NCI-H510A treated with DMSO at 0.1 percent for 48 hours (cell line): ENCODE data around the gene RBM4.

Experiments used
- DNase-seq: peaks from one replicate; lab custom pipeline; 2025; lab: John Stamatoyannopoulos, UW

Gene RBM4

DNA sequence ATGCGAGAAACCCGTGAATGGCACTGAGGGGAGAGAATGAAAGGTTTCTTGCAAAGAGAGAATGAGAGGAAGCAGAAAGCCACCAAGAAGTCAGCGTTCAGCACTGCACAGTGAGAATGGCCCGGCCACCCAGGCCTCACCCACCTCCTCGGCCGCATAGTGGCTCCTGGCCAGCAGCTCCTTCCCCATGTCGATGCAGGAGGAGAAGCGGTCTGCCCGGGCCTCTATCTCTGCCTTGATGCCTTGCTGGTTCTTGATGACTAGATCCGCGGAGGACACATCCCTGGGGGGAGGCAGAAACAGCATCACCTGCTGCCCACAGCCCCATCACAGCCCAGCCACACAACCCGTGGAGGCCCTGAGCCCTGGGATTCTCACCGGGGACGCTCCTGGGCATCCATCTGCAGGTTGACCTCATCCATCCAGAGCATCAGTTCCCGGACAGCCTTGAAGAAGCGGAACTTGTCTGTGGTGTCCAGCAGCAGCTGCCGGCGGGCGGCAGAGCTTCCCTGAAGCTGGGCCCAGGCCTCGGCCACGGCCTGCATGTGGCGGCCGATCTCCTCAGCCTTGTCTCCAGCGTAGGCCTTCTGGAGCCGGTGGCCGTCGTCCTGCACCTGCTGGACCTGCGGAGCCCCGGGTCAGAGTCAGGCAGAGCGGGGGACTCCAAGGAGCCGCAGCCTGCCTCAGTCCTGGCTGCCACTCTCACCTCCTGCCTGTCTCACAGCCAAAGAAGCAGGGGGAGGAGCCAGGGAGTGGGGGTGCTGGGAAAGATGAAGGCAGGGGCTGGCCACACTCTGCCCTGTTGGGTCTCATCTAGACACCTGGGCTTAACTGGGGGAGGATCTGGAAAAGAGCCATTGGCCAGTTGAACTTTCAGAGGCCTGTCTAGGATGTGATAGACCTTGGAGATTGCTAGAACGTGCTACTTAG lies 51.4 kb downstream of the RBM4 start:
- DNase-seq, result no peak

DNA sequence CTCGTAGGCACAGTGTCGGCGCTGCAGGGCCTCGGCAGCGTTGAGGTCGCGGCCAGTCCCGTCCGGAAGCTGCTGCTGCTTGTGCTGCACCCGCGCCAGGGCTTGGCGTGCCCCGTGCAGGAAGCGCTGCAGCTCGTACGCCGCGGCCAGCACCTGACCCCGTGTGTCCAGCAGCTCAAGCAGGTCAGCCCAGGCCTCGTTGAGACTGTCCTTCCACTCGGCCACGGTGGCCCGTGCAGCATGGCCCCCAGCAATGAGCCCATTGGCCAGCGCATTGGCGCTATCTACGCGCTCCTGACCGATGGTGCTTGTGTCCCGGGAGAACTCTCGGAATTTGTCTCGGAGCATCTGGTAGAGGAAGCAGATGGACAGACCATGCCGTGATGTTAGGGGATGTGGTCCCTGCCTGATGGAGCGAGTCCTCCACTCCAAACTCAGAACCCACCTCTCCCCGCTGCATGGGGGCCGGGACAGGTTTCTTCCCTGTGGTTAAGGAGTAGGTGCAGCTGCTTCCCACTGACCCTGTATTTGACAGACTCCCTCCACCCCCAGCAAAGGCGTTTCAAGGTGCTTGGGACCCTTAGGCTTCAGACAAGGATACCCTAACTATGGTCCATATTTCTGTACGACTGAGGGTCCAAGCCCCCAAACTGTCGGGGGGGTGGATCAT lies 52.9 kb downstream of the RBM4 start:
- DNase-seq, result no peak

DNA sequence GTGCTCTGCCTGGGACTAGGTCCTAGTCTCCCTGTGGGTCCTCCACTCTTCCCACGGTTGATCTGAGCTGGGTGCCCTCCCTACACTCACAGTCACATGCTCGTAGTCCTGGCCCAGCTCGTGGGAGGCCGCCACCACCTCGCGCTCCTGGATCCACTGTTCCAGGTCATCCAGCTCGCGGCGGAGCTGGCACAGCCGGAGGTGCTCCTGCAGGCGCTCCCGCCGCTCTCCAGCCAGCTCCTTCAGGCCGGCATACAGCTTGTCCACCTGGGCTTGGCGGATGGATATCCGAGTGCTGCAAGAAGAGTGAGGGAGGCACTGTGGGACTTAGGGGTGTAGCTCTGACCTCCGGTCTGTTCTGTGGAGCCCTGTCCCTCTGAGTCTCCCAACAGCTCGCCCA lies 53.9 kb downstream of the RBM4 start:
- no peak for DNase-seq

DNA sequence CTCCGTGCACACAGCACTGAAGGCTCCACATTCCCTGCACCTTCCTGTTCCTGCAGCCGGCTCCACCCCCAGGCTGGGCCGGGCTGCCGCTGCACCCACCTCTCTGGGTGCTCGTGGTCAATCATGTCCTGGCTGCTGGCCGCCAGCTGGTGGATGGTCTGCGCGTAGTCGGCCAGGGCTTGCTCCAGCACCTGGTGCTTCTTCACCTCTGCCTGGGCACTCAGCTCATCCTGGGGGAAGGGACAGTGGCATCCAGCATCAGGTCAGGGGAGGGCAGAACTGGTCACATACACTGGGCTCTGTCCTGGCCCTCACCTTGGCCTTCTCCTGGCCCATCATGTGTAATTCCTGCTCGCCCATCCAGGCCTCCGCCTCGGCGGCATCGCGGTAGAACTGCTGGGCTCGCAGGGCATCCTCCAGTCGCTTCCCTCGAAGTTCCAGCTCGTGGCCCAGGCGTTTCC lies 54.4 kb downstream of the RBM4 start:
- DNase-seq, result no peak

DNA sequence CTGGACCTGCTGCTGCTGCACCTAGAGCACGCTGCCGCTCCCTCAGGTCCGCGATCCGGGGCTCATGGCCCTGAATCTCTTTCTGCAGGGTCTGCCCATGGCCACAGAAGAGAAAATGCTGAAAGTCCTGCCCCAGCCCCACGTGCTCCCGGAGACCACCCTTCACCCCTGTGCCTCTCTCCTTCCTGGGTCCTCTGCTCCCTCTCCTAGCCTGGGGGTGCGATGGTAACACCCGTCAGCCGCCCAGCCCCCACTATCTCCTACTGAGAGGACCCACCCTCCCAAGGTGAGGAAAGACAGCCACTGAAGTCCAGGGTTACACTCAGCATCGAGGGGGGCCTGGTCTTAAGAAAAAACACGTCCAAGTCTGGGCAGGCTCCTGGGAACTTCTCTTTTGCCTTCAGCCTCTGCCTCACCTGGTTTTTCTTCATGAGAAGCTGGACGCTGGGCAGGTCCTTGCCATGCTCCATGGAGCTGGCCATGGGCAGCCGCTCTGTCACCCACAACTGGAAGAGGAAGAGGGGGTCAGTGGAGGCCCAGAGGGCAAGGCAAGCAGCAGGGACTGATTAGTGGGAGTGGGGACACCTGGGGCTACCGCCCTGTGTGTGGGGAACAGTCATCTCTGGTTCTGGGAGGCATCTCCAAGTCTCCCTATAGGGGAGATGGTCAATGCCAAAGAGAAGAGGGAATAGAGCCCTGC lies 55.0 kb downstream of the RBM4 start:
- DNase-seq, result no peak

DNA sequence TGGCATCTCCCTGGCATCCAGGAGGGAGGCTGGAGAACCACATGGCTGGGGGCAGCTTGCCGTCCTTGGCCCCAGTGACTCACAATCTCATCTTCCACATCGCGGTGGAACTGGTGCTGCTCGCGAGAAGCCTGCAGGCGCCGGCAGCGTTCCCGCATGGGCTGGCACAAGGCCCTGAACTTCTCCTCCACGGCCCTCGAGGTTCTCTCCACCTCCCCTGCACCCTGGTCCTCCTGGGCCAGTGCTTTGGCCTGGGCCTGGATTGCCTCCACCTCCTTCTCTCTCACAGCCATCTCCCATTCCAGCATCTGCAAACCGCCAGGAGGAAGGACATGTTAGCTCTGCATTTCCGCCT lies 55.5 kb downstream of the RBM4 start:
- no peak for DNase-seq

DNA sequence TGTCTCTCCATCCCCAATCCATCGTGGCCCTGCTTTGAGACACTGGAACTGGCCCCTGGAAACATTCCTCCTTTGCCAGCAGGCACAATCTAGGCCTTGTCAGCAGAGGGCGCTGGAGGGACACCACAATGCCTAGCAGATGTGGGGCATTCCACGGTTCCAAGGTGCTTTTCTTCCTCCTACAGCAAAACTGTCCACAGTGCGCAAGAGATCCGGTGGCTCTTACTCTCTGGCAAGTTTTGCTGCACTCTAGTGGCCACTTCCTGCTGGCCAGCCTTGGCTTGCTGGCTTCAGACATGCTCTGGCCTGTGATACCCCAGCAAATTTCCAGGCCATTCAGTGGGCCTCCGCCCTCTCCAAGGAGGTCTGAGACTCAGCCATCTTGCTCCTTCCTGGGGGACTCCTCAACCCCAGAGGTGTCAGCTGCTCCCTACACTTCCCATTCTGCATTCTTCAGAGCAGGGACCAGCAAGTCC lies 56.3 kb downstream of the RBM4 start:
- peak; percentile 97 for DNase-seq
